ENCODE results near the gene MYH3. TPM values are rescaled to one million over a fixed set of nuclear protein-coding genes. Genes with fewer than 3 reads are reported as not detected.

Gene MYH3
- total RNA-seq: 0.38 and 0.85 TPM in 2 replicates

DNA sequence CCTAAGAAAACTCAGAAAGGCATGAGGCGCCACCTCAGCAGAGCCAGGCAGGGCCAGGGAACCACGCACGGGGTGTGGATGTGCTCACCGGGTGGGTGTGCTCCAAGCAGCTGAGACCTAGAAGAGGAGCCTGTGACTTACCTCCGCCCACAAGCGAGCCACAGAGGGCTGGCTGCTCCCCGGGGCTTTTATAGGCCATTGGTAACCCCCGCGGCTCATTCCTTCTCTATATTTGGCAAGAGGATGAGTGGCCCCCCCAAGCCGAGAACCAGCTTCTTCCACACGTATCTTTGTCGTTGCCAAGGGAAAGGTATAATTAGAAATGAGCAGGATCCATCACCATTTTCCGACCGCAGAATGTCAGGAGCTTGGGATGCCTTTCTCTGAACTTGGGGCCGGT is at the start of gene MYH3:
Gene MYH3, minus strand, starts transcription at position 162 of the 400 bp plus-strand sequence. CDS start 2,245 bp downstream, outside the sequence.

DNA sequence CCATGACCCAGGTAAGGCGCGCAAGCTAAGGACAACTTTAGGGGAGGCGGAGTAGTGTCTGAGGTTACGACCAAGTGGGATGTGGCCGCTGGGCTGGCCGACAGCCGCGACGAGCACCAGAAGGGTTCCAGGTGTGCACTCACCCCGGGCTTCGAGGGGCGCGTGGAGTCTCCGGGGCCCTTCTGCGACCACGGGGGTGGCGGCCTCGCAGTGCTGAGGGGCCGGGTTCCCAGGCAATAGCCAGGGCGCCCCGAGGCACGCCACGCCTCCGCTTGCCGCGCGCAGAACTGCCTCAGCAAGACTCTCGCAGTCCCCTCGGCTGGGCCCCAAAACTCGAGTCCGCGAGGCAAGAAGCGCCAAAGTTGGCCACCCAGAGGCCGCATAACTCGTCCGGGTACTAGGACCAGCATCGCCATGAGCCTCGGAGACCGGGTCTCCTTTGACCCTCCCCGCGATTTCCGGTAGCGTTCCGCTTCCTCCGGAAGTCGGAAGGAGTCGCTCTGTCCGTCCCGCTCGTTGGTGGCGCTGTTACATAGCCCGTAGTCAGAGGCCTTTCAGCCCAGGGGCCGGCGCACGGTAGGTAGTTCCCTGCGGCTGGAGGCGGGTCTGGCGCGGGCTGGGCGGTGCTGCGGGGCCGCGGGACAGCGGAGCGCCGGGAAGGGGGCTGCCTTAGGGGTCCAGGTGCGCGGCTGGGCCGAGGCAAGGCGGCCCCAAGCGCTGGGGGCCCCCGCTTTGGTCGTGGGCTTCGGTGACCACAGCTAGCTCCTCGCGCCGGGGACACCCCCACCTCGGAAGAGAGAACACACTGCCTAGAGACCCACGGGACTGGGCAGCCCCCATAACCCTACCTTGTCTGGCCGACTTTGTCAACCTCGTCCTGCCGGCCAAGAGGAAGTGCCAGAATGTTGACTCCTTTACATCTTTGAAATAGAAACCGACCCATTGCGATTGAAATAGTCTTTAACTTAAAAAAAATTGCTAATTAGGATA is 40.3 kb upstream of the MYH3 start, which contains the start of the genes ADPRM and SCO1:
Gene ADPRM, plus strand, starts transcription at position 503 of the 990 bp plus-strand sequence. CDS start 7,333 bp downstream, outside the sequence.
Gene SCO1, minus strand, starts transcription at position 442 of the 990 bp plus-strand sequence. Its CDS starts 26 bp downstream, at position 416.

Other genes with a start within 250 kb of the MYH3 start
- gene MYH8, start 235.4 kb downstream of the MYH3 start, total RNA-seq: not detected in 2 replicates
- not detected in 2 replicates for gene MYH4, start 187.8 kb downstream of the MYH3 start, total RNA-seq
- not detected in 2 replicates for gene MYH1, start 138.8 kb downstream of the MYH3 start, total RNA-seq
- not detected in 2 replicates for gene MYH2, start 107.7 kb downstream of the MYH3 start, total RNA-seq
- gene SCO1, start 40.2 kb upstream of the MYH3 start, total RNA-seq: 19.4 and 23.6 TPM in 2 replicates
- gene ADPRM, start 40.3 kb upstream of the MYH3 start, total RNA-seq: 9.8 and 18.9 TPM in 2 replicates
- gene TMEM220, start 72.7 kb upstream of the MYH3 start, total RNA-seq: 1.1 and 2.5 TPM in 2 replicates
- gene TMEM238L, start 146.8 kb upstream of the MYH3 start, total RNA-seq: not detected in 2 replicates
- not detected in 2 replicates for gene PIRT, start 180.8 kb upstream of the MYH3 start, total RNA-seq

All from regular cardiac myocyte (primary cell).